ENCODE measurements around the gene GRK3. TPM values are rescaled to one million over a fixed set of nuclear protein-coding genes. Genes with fewer than 3 reads are reported as not detected.

GRK3 gene
- total RNA-seq, 4 donors from 2014 or later: 3.6 to 10.9 (median 7.1) TPM

DNA sequence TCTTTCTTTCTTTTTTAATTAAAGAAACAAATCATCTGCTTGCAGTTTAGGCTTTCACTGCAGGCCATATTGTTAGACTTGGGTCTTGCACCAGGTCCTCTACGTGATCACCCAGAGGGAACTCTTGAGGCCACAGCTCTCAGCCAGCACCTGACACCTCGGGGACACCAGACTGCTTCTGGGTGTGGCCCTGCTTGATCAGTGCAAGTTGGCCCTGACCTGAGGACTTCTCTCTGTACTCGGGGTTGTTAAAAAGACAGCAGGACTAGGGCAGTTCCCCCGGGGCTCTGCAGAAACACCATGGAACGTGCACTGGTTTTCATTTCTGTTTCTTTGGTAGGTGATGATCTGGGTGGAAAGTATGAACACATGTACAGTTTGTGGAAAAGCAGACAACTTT, 126.3 kb downstream of the GRK3 start:
- H3K27me3 ChIP-seq: no peaks in the 10 kb centered on the region
- H3K4me1 ChIP-seq: no peaks in the 10 kb centered on the region
- DNase-seq (ENCODE audit: low spot score in 2 of 2): no peak
- no peak overlapping the region for H3K4me3 ChIP-seq
- H3K27ac ChIP-seq: no peak overlapping the region
- no peak for TF ChIP-seq POLR2A (IDR thresholded peaks at IDR 0.05)
- no peak for TF ChIP-seq POLR2AphosphoS5 (IDR thresholded peaks at IDR 0.05)
- TF ChIP-seq, protein P1, sequence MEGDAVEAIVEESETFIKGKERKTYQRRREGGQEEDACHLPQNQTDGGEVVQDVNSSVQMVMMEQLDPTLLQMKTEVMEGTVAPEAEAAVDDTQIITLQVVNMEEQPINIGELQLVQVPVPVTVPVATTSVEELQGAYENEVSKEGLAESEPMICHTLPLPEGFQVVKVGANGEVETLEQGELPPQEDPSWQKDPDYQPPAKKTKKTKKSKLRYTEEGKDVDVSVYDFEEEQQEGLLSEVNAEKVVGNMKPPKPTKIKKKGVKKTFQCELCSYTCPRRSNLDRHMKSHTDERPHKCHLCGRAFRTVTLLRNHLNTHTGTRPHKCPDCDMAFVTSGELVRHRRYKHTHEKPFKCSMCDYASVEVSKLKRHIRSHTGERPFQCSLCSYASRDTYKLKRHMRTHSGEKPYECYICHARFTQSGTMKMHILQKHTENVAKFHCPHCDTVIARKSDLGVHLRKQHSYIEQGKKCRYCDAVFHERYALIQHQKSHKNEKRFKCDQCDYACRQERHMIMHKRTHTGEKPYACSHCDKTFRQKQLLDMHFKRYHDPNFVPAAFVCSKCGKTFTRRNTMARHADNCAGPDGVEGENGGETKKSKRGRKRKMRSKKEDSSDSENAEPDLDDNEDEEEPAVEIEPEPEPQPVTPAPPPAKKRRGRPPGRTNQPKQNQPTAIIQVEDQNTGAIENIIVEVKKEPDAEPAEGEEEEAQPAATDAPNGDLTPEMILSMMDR (IDR thresholded peaks at IDR 0.05): no peak
- TF ChIP-seq EP300 (IDR thresholded peaks at IDR 0.05): no peak
- WGBS: 62% methylated on average over 5 of the region's 5 CpGs
- H3K9me3 ChIP-seq: no peaks in the 10 kb centered on the region
- peaks cover 8% of the 10 kb centered on the region for H3K36me3 ChIP-seq

DNA sequence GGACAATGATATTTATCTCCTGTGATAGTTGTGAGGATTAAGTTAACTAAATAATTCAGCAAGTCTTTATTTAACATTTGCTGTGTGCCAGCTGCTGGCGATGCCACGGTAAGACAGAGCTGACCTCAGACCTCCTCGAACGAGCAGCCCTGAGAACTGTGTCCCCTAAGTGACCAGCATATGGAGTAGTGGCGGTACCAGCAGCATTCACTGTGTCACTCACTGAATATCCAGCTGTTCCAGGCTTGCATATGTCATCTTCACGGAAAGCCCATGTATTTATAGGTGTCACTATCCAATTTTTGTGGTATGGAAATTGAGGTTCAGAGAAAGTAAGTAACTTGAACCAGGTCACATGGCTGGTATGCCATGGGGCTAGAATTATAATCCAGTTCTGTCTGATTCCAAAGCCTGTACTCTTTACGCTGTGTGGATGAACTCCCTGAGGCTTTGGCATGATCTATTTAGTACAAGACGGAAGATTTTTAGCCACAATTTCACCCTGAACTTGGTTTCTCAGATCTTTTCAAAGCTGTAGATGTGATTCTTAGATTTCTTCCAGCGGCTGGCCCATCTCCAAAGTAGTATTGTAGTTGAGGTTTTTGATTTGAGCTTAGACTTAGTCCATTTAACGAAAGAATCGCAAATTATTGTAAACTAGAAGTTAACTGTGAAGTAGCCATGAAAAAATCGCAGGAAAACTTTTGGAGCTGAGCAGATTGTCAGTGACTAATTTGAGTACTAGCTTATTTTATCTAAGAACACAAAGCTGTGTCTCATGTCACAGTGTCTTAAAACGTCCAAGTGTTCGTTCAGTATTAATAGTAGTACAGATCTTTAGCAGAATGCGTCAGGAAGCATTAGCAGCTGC, 128.2 kb downstream of the GRK3 start:
- Histone ChIP-seq H3K4me3 (no peak overlapping the region), H3K9me3 (no peaks in the 10 kb centered on the region), H3K27ac (no peak overlapping the region), H3K4me1 (peaks cover 4% of the 10 kb centered on the region), H3K27me3 (no peaks in the 10 kb centered on the region), H3K36me3 (peaks cover 8% of the 10 kb centered on the region)
- TF ChIP-seq POLR2AphosphoS5 (IDR thresholded peaks at IDR 0.05) (no peak), EP300 (IDR thresholded peaks at IDR 0.05) (no peak)
- TF ChIP-seq, protein P1 (IDR thresholded peaks at IDR 0.05): no peak
- 73% methylated on average over 15 of the region's 15 CpGs for WGBS
- DNase-seq (ENCODE audit: low spot score in 2 of 2): no peak

DNA sequence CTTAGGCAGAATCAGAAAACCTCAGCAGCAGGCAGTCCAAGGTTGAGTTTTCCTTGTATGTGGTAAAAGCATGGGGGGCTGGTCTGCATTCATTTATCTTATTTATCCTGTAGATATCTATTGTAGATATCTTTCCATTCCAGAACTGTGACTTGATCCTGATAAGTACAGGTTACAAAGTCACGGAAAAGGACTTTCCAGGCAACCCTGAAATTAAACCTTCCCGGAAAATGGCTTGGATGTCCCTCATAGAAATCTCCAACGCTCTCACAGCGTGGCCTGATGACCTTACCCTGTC, 128.7 kb downstream of the GRK3 start:
- Histone ChIP-seq H3K27ac (no peak overlapping the region), H3K9me3 (no peaks in the 10 kb centered on the region), H3K36me3 (peaks cover 8% of the 10 kb centered on the region), H3K4me1 (peaks cover 4% of the 10 kb centered on the region), H3K27me3 (no peaks in the 10 kb centered on the region), H3K4me3 (no peak overlapping the region)
- DNase-seq (ENCODE audit: low spot score in 2 of 2): no peak
- WGBS: 97% methylated on average over 4 of the region's 4 CpGs
- TF ChIP-seq POLR2A (IDR thresholded peaks at IDR 0.05) (no peak), EP300 (IDR thresholded peaks at IDR 0.05) (no peak), POLR2AphosphoS5 (IDR thresholded peaks at IDR 0.05) (no peak)
- TF ChIP-seq, protein P1 (IDR thresholded peaks at IDR 0.05): no peak

DNA sequence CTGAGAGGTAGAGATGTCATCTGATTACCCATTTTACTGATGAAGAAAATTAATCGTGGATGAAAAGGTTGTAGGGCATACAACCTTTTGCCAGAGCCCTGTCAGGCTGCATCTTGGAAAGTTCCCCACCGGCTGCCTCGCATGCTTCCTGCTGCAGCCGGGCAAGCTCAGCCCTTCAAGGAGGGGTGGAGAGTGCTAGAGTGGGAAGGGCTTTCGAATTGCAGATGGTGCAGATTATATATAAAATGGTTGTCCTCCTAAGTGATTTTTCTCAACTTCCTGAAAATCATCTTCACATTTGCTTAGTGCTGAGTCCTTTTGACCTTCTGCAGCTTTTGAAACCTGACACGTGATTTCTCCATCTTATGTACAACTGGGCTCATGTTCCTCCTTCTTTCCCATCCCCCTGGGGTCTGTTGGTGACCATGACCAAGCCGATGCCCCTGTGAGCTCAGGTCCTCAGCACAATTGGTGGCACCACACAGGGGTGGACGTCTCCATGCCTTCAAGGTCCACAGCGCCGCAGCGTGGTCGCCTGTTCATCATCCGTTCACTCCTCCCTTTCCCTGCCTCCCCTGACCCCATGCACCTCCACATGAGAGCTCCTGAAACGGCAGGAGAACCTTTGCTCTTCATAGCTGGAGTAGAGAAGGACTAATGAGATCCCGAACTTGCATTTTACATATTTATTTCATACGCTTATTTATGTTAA, 129.9 kb downstream of the GRK3 start:
- Histone ChIP-seq H3K4me3 (no peak overlapping the region), H3K27ac (no peak overlapping the region), H3K27me3 (no peaks in the 10 kb centered on the region), H3K9me3 (no peaks in the 10 kb centered on the region), H3K4me1 (peaks cover 4% of the 10 kb centered on the region), H3K36me3 (peaks cover 8% of the 10 kb centered on the region)
- 85% methylated on average over 16 of the region's 16 CpGs for WGBS
- TF ChIP-seq POLR2AphosphoS5 (IDR thresholded peaks at IDR 0.05) (no peak), POLR2A (IDR thresholded peaks at IDR 0.05) (no peak), EP300 (IDR thresholded peaks at IDR 0.05) (no peak)
- TF ChIP-seq, protein P1 (IDR thresholded peaks at IDR 0.05): no peak
- DNase-seq (ENCODE audit: low spot score in 2 of 2): no peak

DNA sequence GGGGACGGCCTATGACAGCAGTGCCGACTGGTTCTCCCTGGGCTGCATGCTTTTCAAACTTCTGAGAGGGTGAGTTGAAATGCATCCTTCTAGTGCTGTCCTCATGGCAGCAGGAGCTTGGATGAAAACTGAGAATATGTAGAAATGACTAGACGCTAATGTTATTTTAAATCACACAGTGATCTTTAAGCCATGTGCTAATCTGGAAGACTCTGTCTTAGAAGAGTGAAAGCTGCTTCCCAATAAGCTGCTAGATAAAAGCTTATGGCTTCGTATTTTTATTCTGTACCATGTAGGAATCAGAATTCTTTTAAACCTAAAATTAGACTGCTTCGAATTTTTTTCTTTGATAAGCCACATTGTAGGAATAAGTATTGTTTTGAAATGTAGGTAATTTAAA, 130.7 kb downstream of the GRK3 start:
- H3K4me3 ChIP-seq: no peak overlapping the region
- no peak for TF ChIP-seq POLR2A (IDR thresholded peaks at IDR 0.05)
- TF ChIP-seq, protein P1 (IDR thresholded peaks at IDR 0.05): no peak
- TF ChIP-seq POLR2AphosphoS5 (IDR thresholded peaks at IDR 0.05): no peak
- H3K9me3 ChIP-seq: no peaks in the 10 kb centered on the region
- peaks cover 7% of the 10 kb centered on the region for H3K36me3 ChIP-seq
- WGBS: 92% methylated on average over 5 of the region's 5 CpGs
- no peak for DNase-seq (ENCODE audit: low spot score in 2 of 2)
- no peaks in the 10 kb centered on the region for H3K27me3 ChIP-seq
- H3K27ac ChIP-seq: no peak overlapping the region
- H3K4me1 ChIP-seq: peaks cover 4% of the 10 kb centered on the region

Measured in suprapubic skin (tissue), 4 donors.